ENCODE data around the gene HOXC11. TPM values are rescaled to one million over a fixed set of nuclear protein-coding genes. Genes with fewer than 3 reads are reported as not detected.

Gene HOXC11
- total and polyA plus RNA-seq, 8 donors, result not detected

DNA sequence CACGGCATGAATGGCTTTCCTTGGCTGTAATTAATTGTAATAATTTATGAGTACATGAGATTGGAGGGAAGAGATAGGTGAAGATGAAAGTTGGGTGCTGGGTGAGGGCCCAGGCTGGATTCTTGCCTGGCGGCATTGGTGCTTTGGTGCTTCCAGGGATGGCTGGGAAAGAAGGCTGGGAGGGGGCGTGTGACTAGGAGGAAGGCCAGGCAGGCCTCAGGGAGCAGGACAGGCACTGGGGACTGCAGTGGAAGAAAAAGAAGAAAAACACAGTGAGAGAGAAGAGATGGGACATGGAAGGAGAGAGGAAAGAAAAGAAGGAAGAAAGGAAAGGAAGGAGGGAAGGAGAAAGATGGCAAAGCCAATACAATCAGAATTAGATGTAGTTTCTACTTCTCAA is 30.7 kb downstream of the HOXC11 start:
- H3K36me3 ChIP-seq, result no peaks in the 10 kb centered on the region
- no peak for ATAC-seq
- DNase-seq, result no peak
- no peaks in the 10 kb centered on the region for H3K9me3 ChIP-seq
- peaks cover 97 to 100% of the 10 kb centered on the region in 2 donors for H3K27me3 ChIP-seq
- H3K4me1 ChIP-seq, result peaks cover 11 to 23% of the 10 kb centered on the region in 2 donors
- no peak overlapping the region for H3K4me3 ChIP-seq
- intact Hi-C loops (cut with DNase I), result loop anchor here in 1 of 2 donors (10.0 kb wide), 1 partner anchor 191 kb away; no protein-coding TSS in a partner anchor
- H3K27ac ChIP-seq, result no peak overlapping the region
- no peak for TF ChIP-seq CTCF (IDR thresholded peaks at IDR 0.05)

- Histone ChIP-seq H3K4me3 (no peak overlapping the region), H3K9me3 (no peaks in the 10 kb centered on the region), H3K27ac (no peak overlapping the region), H3K4me1 (peaks cover 11 to 26% of the 10 kb centered on the region in 2 donors), H3K36me3 (no peaks in the 10 kb centered on the region), H3K27me3 (peaks cover 93 to 98% of the 10 kb centered on the region in 2 donors)
- DNase-seq (no peak), ATAC-seq (no peak)
- intact Hi-C loops (cut with DNase I), result loop anchor here in 1 of 2 donors (10.0 kb wide), 1 partner anchor 191 kb away; no protein-coding TSS in a partner anchor
- TF ChIP-seq CTCF (IDR thresholded peaks at IDR 0.05), result no peak
These were observed 31.3 kb downstream of the HOXC11 start for GRCh38 chr12:54004063-54004840.

DNA sequence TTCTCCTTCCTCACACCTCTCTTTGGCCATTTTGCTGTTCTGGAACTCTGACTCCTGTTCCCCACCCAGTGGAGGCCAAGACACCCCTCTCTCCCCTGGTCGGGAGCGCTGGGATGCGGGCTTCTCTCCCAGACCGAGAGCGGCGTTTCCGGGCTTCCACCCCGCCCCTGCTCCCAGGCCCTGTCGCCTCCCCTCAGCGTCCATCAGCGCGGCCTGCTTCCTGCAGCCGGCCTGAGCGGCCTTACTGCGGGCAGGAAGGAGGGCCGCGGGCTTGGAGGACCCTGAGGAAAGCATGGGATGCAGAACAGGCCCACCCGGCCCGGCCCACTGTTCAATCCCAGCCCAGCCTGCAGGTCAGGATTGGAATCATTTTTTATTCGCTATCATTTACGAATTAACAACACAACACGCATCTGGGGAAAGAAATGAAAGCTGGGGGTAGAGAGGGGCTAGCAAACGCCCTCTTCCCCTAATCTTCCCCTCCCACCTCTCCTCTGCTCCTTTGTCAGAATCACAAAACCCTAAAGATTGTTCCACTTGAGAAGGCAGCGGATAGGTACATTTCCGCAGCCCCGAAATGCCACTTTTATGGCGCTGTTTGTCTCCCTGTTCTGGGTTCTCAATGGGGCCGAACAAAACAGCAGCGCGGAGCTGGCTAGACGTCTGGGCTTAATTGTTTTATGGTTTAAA is 32.1 kb downstream of the HOXC11 start:
- intact Hi-C loops (cut with DNase I), result loop anchor here (5.0 to 10.0 kb wide), 2 partner anchors 190 to 197 kb away; no protein-coding TSS in a partner anchor
- no peaks in the 10 kb centered on the region for H3K9me3 ChIP-seq
- H3K27me3 ChIP-seq, result peaks cover 93 to 98% of the 10 kb centered on the region in 2 donors
- no peak overlapping the region for H3K4me3 ChIP-seq
- H3K27ac ChIP-seq, result no peak overlapping the region
- H3K36me3 ChIP-seq, result no peaks in the 10 kb centered on the region
- no peak for TF ChIP-seq CTCF (IDR thresholded peaks at IDR 0.05)
- ATAC-seq (no peak), DNase-seq (no peak)
- H3K4me1 ChIP-seq, result peaks cover 10 to 30% of the 10 kb centered on the region in 2 donors

DNA sequence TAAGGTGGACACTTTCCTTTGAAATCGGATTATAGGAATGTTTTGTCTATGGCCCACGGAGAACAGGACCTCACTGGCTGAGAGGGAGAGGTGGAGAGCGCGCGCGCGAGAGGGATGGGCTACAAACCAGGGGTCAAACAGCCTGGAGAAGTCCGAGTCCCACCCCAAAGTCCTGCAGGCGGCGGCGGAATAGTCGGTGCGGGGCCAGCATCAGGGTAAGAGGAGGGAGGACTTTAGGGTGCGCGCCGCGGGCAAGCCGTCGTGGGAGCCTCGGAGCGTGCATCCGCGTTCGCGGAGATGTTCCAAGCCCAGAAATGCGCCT is 32.6 kb downstream of the HOXC11 start:
- Histone ChIP-seq H3K4me3 (no peak overlapping the region), H3K9me3 (no peaks in the 10 kb centered on the region), H3K36me3 (no peaks in the 10 kb centered on the region), H3K4me1 (peaks cover 6 to 25% of the 10 kb centered on the region in 2 donors), H3K27me3 (peaks cover 93 to 98% of the 10 kb centered on the region in 2 donors), H3K27ac (no peak overlapping the region)
- intact Hi-C loops (cut with DNase I), result loop anchor here (5.0 to 10.0 kb wide), 2 partner anchors 189 to 197 kb away; no protein-coding TSS in a partner anchor
- no peak for DNase-seq
- no peak for ATAC-seq
- TF ChIP-seq CTCF (IDR thresholded peaks at IDR 0.05), result no peak

Measured in left lung (tissue), 10 donors.